CD4-positive, alpha-beta memory T cell (primary cell): ENCODE data around the gene MYO7A. TPM values are rescaled to one million over a fixed set of nuclear protein-coding genes. Genes with fewer than 3 reads are reported as not detected.
A peak's percentile ranks its signal among the peaks of the same experiment; 100 is the strongest.

Experiments used
- CTCF ChIA-PET: fragments of 350-600 bp; sonication (Branson Sonifier 250); formaldehyde crosslinking; loops from one replicate; lab custom pipeline; 2021; ENCODE audit warnings: inconsistent platforms; ENCODE audit not compliant: partially characterized antibody; lab: Charles Lee
- POLR2A ChIA-PET: fragments of 350-600 bp; sonication (Branson Sonifier 250); formaldehyde crosslinking; loops from one replicate; lab custom pipeline; 2021; ENCODE audit not compliant: partially characterized antibody; lab: Charles Lee
- DNase-seq, 5 donors: peaks; one replicate each; pipeline versions ENCODE4 v3.0.0 to v3.0.0-alpha.2; 2020 to 2022; ENCODE audit warnings: mixed read lengths in 1 of 5
- H3K27ac ChIP-seq: one replicate; pipeline ENCODE4 v1.7.0; 2013; ENCODE audit warnings: low read depth, low read length
- H3K27me3 ChIP-seq: 2 replicates; pipeline ENCODE4 v1.7.0; 2013; ENCODE audit warnings: mild to moderate bottlenecking, low read length, moderate library complexity; ENCODE audit not compliant: insufficient read depth
- H3K36me3 ChIP-seq: 2 replicates; pipeline ENCODE4 v1.7.0; 2013; ENCODE audit warnings: mild to moderate bottlenecking, low read length, moderate library complexity; ENCODE audit not compliant: insufficient read depth
- H3K4me1 ChIP-seq: 2 replicates; pipeline ENCODE4 v1.7.0; 2013; ENCODE audit warnings: mild to moderate bottlenecking, low read length, moderate library complexity; ENCODE audit not compliant: insufficient read depth
- H3K4me3 ChIP-seq, 2 donors: one replicate each; pipeline ENCODE4 v1.7.0; 2013; ENCODE audit warnings: low read length in 2 of 2, mild to moderate bottlenecking in 1 of 2
- H3K9me3 ChIP-seq, 2 donors: one replicate each; pipeline ENCODE4 v1.7.0; 2013; ENCODE audit warnings: low read length in 2 of 2, control low read depth in 1 of 2; ENCODE audit not compliant: control insufficient read depth in 1 of 2
- H3K27ac Mint-ChIP-seq, 7 donors: one replicate each; pipeline ENCODE4 v1.8.0; 2020 to 2021; ENCODE audit warnings: mixed read lengths in 7 of 7, mild to moderate bottlenecking in 6 of 7, inconsistent platforms in 3 of 7, moderate library complexity in 3 of 7
- H3K27me3 Mint-ChIP-seq, 2 donors: one replicate each; pipeline ENCODE4 v1.8.0; 2020 to 2021; ENCODE audit warnings: mixed read lengths in 2 of 2
- H3K36me3 Mint-ChIP-seq, 2 donors: one replicate each; pipeline ENCODE4 v1.8.0; 2020 to 2021; ENCODE audit warnings: mixed read lengths in 2 of 2, inconsistent platforms in 1 of 2, mild to moderate bottlenecking in 1 of 2
- H3K4me1 Mint-ChIP-seq, 4 donors: one replicate each; pipeline ENCODE4 v1.8.0; 2020 to 2021; ENCODE audit warnings: mixed read lengths in 4 of 4, mild to moderate bottlenecking in 1 of 4
- H3K4me3 Mint-ChIP-seq, 8 donors: one replicate each; pipeline ENCODE4 v1.8.0; 2020 to 2021; ENCODE audit warnings: mixed read lengths in 8 of 8, mild to moderate bottlenecking in 7 of 8, moderate library complexity in 6 of 8, inconsistent platforms in 3 of 8
- H3K9me3 Mint-ChIP-seq, 8 donors: one replicate each; pipeline ENCODE4 v1.8.0; 2020 to 2021; ENCODE audit warnings: mixed read lengths in 8 of 8, mild to moderate bottlenecking in 5 of 8, inconsistent platforms in 3 of 8, moderate library complexity in 1 of 8
- intact Hi-C: fragments of 100-400 bp; cut with micrococcal nuclease; formaldehyde crosslinking; loops from one replicate; pipeline ENCODE4 v1.15.1; 2023
- polyA plus RNA-seq, 2 donors: library from polyadenylated mRNA; unstranded; fragments of 300-500 nt; fragmentation: Illumina TruSeq; gene quantifications; one replicate each; pipeline ENCODE4 v1.2.3, GENCODE V29; 2021
- total RNA-seq, 2 experiments: library from RNA; stranded (reverse); gene quantifications; one replicate each; pipeline ENCODE4 v1.2.3, GENCODE V29; 2021

The MYO7A gene
- total and polyA plus RNA-seq, 4 experiments from 2014 or later: 0.20 to 0.47 (median 0.24) TPM; not detected in 1

DNA sequence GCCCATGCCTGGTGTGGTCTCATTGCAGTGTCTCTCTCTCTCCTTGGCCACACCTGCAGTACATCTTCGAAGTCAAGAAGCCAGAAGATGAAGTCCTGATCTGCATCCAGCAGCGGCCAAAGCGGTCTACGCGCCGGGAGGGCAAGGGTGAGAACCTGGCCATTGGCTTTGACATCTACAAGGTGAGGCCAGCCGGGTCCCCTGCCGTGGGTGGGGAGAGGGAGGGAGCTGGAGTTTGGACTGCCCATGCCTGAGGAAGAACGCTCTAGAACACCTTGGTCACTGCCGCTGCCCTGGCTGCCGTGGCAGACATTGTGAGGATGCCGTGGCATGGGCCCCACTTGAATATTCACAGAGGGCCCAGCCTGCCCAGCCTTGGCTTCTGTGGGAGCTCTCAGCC, 9.1 kb upstream of the MYO7A start:
- no peaks in the 10 kb centered on the region for H3K4me1 Mint-ChIP-seq
- no peak overlapping the region for H3K4me3 Mint-ChIP-seq
- no peaks in the 10 kb centered on the region for H3K4me1 ChIP-seq
- intact Hi-C loops: no loop called here
- no peaks in the 10 kb centered on the region for H3K36me3 ChIP-seq
- H3K4me3 ChIP-seq: no peak overlapping the region
- no peaks in the 10 kb centered on the region for H3K36me3 Mint-ChIP-seq
- peaks cover 0 to 2% (median 0%) of the 10 kb centered on the region in 8 donors for H3K9me3 Mint-ChIP-seq
- H3K27me3 ChIP-seq: no peaks in the 10 kb centered on the region
- DNase-seq: no peak
- H3K27ac Mint-ChIP-seq: peak overlapping the region in 1 of 7 donors; percentile 24
- ChIA-PET POLR2A (no interaction called here), CTCF (no interaction called here)
- H3K27me3 Mint-ChIP-seq: no peaks in the 10 kb centered on the region
- H3K27ac ChIP-seq: no peak overlapping the region
- no peaks in the 10 kb centered on the region for H3K9me3 ChIP-seq

DNA sequence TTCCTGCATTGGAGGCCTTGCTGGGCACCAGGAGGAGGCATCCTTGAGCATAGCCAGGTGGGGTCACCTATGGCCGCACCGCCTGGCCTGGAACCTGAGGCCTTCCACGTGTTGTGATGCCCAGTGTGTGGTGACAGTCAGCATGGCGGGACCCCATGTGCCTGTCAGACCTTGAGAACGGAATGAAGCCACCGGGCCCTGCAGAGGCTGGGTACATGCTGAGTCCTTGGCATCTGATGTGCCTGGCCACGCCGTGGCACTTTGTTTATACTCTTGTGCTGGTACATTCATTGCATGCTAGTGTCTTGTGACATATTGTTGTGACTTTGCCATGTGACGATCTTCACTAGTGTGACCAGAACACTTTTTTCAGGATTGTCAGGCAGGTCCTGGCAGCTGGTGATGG, 8.5 kb upstream of the MYO7A start:
- intact Hi-C loops: no loop called here
- DNase-seq: no peak
- Histone ChIP-seq H3K27ac (no peak overlapping the region), H3K4me3 (no peak overlapping the region), H3K4me1 (no peaks in the 10 kb centered on the region), H3K36me3 (no peaks in the 10 kb centered on the region), H3K27me3 (no peaks in the 10 kb centered on the region), H3K9me3 (no peaks in the 10 kb centered on the region)
- H3K4me1 Mint-ChIP-seq: no peaks in the 10 kb centered on the region
- H3K36me3 Mint-ChIP-seq: peaks cover 0 to 1% of the 10 kb centered on the region in 2 donors
- no peak overlapping the region for H3K4me3 Mint-ChIP-seq
- no peaks in the 10 kb centered on the region for H3K27me3 Mint-ChIP-seq
- H3K27ac Mint-ChIP-seq: no peak overlapping the region
- ChIA-PET CTCF (no interaction called here), POLR2A (no interaction called here)
- peaks cover 0 to 2% (median 0%) of the 10 kb centered on the region in 8 donors for H3K9me3 Mint-ChIP-seq

DNA sequence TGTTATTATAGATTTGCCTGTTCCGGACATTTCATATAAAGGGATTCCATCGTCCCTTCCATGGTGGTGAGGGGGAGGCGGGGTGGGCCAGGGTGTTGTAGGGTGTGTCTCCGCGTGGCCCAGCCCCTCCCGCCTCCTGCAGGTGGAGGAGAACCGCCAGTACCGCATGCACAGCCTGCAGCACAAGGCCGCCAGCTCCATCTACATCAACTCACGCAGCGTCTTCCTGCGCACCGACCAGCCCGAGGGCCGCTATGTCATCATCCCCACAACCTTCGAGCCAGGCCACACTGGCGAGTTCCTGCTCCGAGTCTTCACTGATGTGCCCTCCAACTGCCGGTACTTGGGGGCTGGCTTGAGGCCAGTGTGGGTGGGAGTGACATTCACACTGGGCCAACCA, 7.5 kb upstream of the MYO7A start:
- Mint-ChIP-seq H3K9me3 (peaks cover 0 to 2% (median 0%) of the 10 kb centered on the region in 8 donors), H3K4me1 (no peaks in the 10 kb centered on the region), H3K36me3 (peaks cover 0 to 1% of the 10 kb centered on the region in 2 donors), H3K27ac (peak overlapping the region in 1 of 7 donors; percentile 0), H3K27me3 (no peaks in the 10 kb centered on the region), H3K4me3 (no peak overlapping the region)
- no peak for DNase-seq
- Histone ChIP-seq H3K4me1 (no peaks in the 10 kb centered on the region), H3K27ac (no peak overlapping the region), H3K27me3 (no peaks in the 10 kb centered on the region), H3K4me3 (no peak overlapping the region), H3K36me3 (no peaks in the 10 kb centered on the region), H3K9me3 (no peaks in the 10 kb centered on the region)
- intact Hi-C loops: no loop called here
- ChIA-PET CTCF (interaction anchor here (1.4 kb wide), 1 partner anchor 9 kb away, joined by 5 read pairs; no protein-coding TSS in a partner anchor), POLR2A (no interaction called here)

DNA sequence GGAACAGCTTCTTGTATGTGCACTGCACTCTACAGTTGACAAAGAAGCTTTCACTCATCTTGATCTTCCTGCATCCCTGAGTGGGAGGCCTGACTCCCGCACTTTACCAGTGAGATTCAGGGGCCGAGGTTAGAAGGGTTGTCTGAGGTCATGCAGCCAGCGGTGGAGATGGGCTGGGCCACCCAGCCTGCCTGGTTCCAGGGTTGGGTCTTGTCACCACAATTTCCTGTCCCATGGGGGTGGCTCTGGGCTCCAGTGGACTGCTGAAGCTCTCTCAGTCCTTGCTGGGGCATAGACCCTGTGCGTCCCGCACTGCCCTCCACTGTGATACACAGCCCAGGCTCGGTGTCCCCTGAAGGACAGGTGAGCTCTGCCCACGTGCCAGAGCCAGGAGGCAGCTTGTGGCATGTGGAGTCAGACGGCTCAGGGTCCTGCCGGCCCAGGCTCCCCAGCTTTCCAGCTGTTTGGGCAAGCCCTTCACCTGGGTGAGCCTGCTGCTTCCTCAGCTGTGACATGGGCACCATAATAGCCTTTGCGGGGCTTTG, 6.9 kb upstream of the MYO7A start:
- H3K36me3 Mint-ChIP-seq: peaks cover 0 to 1% of the 10 kb centered on the region in 2 donors
- intact Hi-C loops: no loop called here
- Histone ChIP-seq H3K27me3 (no peaks in the 10 kb centered on the region), H3K27ac (no peak overlapping the region), H3K9me3 (no peaks in the 10 kb centered on the region), H3K4me1 (no peaks in the 10 kb centered on the region), H3K36me3 (no peaks in the 10 kb centered on the region), H3K4me3 (no peak overlapping the region)
- no peak for DNase-seq
- ChIA-PET POLR2A (no interaction called here), CTCF (interaction anchor here (1.4 kb wide), 1 partner anchor 9 kb away, joined by 5 read pairs; no protein-coding TSS in a partner anchor)
- no peak overlapping the region for H3K27ac Mint-ChIP-seq
- H3K27me3 Mint-ChIP-seq: no peaks in the 10 kb centered on the region
- H3K4me3 Mint-ChIP-seq: no peak overlapping the region
- H3K9me3 Mint-ChIP-seq: peaks cover 0 to 2% (median 0%) of the 10 kb centered on the region in 8 donors
- H3K4me1 Mint-ChIP-seq: peaks cover 0 to under 1% (median 0%) of the 10 kb centered on the region in 4 donors

- DNase-seq: no peak
- Histone ChIP-seq H3K36me3 (no peaks in the 10 kb centered on the region), H3K4me1 (peaks cover 4% of the 10 kb centered on the region), H3K9me3 (no peaks in the 10 kb centered on the region), H3K27ac (no peak overlapping the region), H3K27me3 (no peaks in the 10 kb centered on the region), H3K4me3 (no peak overlapping the region)
- Mint-ChIP-seq H3K9me3 (peaks cover 0 to 2% (median 0%) of the 10 kb centered on the region in 8 donors), H3K4me3 (no peak overlapping the region), H3K4me1 (peaks cover 0 to 8% (median 4%) of the 10 kb centered on the region in 4 donors), H3K27me3 (no peaks in the 10 kb centered on the region), H3K36me3 (peaks cover 0 to 1% of the 10 kb centered on the region in 2 donors), H3K27ac (no peak overlapping the region)
- ChIA-PET CTCF (interaction anchor here (1.5 kb wide), 1 partner anchor 65 kb away, joined by 4 read pairs; no protein-coding TSS in a partner anchor), POLR2A (no interaction called here)
- intact Hi-C loops: no loop called here
These were observed 6.0 kb upstream of the MYO7A start for GRCh38 chr11:77121876-77122575.

DNA sequence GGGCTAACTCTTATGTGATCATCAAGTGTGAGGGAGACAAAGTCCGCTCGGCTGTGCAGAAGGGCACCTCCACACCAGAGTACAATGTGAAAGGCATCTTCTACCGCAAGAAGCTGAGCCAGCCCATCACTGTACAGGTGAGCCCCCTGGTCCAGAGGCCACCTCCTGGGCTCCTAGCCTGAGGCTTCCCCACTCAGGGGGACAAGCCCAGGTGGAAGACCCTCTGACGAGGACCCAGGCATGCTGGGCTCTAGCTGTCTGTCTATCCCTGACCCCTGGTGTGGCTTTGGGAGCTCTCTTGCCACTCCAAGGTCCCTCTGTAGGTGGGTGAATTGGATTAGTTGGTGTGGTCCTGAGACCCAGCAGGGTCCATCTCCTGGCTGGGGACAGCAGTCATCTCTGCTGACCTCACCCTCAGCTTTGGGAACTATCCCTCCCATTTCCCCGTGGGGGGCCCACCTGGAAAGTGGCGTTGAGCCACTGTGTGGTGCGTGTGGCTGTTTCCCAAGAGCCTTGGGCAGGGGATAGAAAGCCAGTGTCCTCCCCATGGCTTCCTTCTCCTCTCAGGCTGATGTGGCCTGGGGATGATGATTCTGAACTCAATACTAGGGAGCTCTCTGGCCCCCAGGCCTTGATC, 5.4 kb upstream of the MYO7A start:
- intact Hi-C loops: no loop called here
- POLR2A ChIA-PET: no interaction called here
- Histone ChIP-seq H3K4me1 (peaks cover 11% of the 10 kb centered on the region), H3K36me3 (no peaks in the 10 kb centered on the region), H3K4me3 (no peak overlapping the region), H3K27me3 (no peaks in the 10 kb centered on the region), H3K9me3 (no peaks in the 10 kb centered on the region), H3K27ac (no peak overlapping the region)
- DNase-seq: peak in 1 of 5 donors; percentile 18
- no peak overlapping the region for H3K27ac Mint-ChIP-seq
- H3K4me1 Mint-ChIP-seq: peaks cover 3 to 12% (median 8%) of the 10 kb centered on the region in 4 donors
- peaks cover 0 to 1% of the 10 kb centered on the region in 2 donors for H3K36me3 Mint-ChIP-seq
- peaks cover 0 to 2% (median 0%) of the 10 kb centered on the region in 8 donors for H3K9me3 Mint-ChIP-seq
- CTCF ChIA-PET: interaction anchor here (1.5 kb wide), 1 partner anchor 64 kb away, joined by 4 read pairs; no protein-coding TSS in a partner anchor
- no peaks in the 10 kb centered on the region for H3K27me3 Mint-ChIP-seq
- no peak overlapping the region for H3K4me3 Mint-ChIP-seq

DNA sequence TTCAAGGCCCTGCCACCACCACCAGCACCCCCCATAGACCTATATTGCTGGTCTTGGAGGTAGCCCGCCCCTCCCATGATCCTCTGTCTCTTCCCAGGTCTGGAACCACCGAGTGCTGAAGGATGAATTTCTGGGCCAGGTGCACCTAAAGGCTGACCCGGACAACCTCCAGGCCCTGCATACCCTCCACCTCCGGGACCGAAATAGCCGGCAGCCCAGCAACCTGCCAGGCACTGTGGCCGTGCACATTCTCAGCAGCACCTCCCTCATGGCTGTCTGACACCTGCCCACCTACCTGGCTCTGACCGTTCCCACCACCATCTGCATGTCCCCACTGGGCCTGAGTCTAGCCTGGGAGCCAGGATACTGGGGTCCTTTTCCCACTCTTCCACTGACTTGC, 4.5 kb upstream of the MYO7A start:
- intact Hi-C loops: no loop called here

More for the DNA sequence above, 4.5 kb upstream of the MYO7A start:
- Histone ChIP-seq H3K4me3 (no peak overlapping the region), H3K9me3 (no peaks in the 10 kb centered on the region), H3K36me3 (no peaks in the 10 kb centered on the region), H3K27ac (no peak overlapping the region), H3K27me3 (no peaks in the 10 kb centered on the region), H3K4me1 (peaks cover 14% of the 10 kb centered on the region)
- H3K9me3 Mint-ChIP-seq: peaks cover 0 to 2% (median 0%) of the 10 kb centered on the region in 8 donors
- ChIA-PET POLR2A (no interaction called here), CTCF (no interaction called here)
- H3K4me1 Mint-ChIP-seq: peaks cover 3 to 14% (median 8%) of the 10 kb centered on the region in 4 donors
- H3K36me3 Mint-ChIP-seq: peaks cover 0 to 1% of the 10 kb centered on the region in 2 donors
- peak overlapping the region in 1 of 7 donors; percentile 27 for H3K27ac Mint-ChIP-seq
- no peak overlapping the region for H3K4me3 Mint-ChIP-seq
- no peak for DNase-seq
- H3K27me3 Mint-ChIP-seq: no peaks in the 10 kb centered on the region
